AG09309 (cell line): ENCODE measurements around the gene CCNQ.

Experiments
- DNase-seq: peaks from one replicate; pipeline ENCODE4 v3.0.0-alpha.2; 2010; ENCODE audit warnings: low read depth
- H3K4me3 ChIP-seq: 2 replicates; pipeline ENCODE4 v1.5.1; 2011; ENCODE audit warnings: mild to moderate bottlenecking, low read depth, low read length, moderate library complexity; ENCODE audit not compliant: control insufficient read depth
- TF ChIP-seq, protein P1 (sequence below): IDR thresholded peaks from 2 replicates; pipeline ENCODE4 v1.5.1; 2011; ENCODE audit warnings: mild to moderate bottlenecking, low read depth, low read length, inconsistent platforms; ENCODE audit not compliant: insufficient read depth, control insufficient read depth; ENCODE audit errors: missing control alignments

CCNQ gene

DNA sequence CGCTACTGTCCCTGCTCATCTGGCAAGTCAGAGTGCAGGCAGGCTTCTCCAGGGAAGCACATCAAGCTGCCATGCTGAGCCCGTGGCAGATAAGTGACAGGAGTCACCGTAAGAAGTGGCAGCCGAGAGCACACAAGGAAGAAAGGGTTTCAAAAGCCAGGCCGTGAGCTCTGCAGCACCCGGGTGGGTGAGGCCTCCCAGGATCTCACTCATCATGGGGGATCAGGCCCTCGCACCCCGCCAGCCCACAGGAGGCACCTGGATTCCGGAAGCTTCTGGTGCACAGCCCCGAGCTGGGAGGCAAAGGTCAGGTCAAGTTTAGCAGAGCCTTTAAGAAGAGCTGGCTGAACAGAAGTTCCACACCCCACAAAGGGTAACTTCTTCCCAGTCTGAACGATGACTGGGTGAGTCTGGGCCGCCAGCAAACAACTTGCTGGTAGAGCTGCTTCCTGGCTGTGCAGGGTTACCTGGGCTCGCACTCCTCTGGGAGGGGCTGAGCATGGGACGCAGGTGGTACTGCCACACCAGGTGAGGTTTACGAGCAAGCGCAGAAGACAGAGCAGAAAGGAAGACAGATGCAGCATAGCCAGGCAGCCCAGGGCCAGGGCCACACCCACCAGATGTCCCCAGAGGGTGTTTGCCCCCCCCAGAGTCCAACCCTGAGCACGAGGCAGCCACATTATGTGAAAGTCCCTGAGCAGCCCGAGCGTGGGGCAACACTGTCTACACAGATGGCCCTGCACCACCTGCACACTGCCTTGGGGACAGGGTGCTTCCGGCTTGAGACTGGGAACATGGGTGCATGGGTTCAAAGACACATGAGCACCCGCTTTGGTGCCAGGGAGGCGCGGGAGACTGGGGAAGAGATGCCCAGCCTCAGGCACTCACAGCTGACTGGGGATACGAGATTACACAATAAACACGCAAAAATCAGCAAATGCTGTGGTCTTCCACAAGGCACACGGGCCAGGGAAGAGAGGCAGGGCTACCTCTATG, 7.7 kb downstream of the CCNQ start:
- DNase-seq = no peak
- TF ChIP-seq, protein P1, sequence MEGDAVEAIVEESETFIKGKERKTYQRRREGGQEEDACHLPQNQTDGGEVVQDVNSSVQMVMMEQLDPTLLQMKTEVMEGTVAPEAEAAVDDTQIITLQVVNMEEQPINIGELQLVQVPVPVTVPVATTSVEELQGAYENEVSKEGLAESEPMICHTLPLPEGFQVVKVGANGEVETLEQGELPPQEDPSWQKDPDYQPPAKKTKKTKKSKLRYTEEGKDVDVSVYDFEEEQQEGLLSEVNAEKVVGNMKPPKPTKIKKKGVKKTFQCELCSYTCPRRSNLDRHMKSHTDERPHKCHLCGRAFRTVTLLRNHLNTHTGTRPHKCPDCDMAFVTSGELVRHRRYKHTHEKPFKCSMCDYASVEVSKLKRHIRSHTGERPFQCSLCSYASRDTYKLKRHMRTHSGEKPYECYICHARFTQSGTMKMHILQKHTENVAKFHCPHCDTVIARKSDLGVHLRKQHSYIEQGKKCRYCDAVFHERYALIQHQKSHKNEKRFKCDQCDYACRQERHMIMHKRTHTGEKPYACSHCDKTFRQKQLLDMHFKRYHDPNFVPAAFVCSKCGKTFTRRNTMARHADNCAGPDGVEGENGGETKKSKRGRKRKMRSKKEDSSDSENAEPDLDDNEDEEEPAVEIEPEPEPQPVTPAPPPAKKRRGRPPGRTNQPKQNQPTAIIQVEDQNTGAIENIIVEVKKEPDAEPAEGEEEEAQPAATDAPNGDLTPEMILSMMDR = no peak

DNA sequence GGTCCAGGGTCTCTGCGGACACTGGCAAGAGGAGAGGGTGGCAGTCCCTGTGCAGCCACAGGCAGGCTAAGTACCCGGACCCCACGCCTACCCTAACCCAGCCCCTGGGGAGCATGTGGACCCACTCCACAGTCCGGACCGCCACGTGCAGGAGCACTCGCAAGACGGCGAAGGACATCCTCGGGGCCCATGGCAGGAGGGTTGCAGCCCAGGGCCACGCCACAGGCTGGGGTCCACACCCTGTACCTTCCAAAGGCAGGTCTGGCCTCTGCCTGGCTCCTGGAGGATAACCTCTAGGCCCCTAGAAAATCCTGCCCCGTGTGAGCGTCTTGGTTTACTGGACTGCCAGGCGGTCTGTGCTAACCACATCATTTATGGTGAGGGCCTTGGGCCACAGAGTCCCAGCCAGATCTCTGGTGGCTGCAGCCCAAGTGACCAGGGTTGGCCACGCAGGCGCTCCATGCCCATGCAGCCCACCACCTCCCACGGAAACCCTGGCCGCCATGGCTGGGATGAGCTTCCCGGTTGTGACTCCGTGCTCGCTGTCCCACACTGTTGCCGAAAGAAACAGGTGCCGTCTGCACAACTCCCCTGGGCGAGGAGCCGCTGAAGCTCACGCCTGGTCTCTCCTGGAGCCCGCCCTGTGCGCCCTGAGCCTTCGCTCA, 10.0 kb downstream of the CCNQ start:
- no peak for DNase-seq
- no peak overlapping the region for H3K4me3 ChIP-seq
- TF ChIP-seq, protein P1 = no peak

More for the DNA sequence above, 7.7 kb downstream of the CCNQ start:
- no peak overlapping the region for H3K4me3 ChIP-seq

DNA sequence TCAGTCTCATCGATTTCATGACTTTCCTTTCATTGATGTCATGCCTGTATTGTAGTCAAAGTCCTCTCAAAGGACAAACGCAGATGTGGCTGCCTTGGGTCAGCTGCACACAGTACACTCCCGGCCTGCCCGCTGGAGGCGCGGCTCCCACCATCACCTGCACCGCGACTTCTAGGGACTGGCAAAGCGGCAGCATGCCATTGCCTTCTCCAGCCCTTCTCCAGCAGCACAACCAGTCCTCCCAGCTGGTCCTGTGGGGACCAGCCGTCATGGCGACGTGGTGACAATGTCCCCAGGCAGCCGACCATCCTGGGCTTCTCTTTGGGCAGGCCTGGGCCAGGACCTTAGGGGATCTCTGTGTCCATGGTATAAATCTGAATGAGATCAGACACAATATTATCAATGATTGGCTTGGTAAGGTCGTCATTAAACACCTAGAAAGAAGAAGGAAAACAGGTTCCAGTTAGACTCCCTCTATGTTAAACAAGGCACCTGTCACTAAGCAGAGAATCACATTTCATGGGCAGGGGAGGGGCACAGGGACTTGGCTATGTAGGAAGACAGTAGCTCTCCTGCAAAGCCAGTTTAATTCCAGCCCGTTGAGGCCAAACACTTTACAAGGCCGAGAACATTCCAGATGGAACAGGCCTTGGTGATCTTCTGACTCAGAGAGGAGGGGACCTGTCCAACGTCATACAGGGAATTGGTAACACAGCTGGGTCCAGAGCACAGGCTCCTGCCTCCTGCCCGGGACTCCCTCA, 10.7 kb downstream of the CCNQ start:
- DNase-seq = no peak
- TF ChIP-seq, protein P1 = no peak
- H3K4me3 ChIP-seq = no peak overlapping the region

GRCh38 chrX:153587342-153587741, 11.6 kb downstream of the CCNQ start:
- no peak for DNase-seq
- no peak overlapping the region for H3K4me3 ChIP-seq
- TF ChIP-seq, protein P1 = no peak

- DNase-seq = no peak
- H3K4me3 ChIP-seq = no peak overlapping the region
- TF ChIP-seq, protein P1 = no peak
Measured at GRCh38 chrX:153585827-153586226, 13.1 kb downstream of the CCNQ start.

- no peak overlapping the region for H3K4me3 ChIP-seq
- no peak for DNase-seq
- TF ChIP-seq, protein P1 = no peak
Measured at GRCh38 chrX:153583433-153583832, 15.5 kb downstream of the CCNQ start.
